ENCODE measurements around the gene DNAL4. TPM values are rescaled to one million over a fixed set of nuclear protein-coding genes. Genes with fewer than 3 reads are reported as not detected.
A peak's percentile ranks its signal among the peaks of the same experiment; 100 is the strongest.

The DNAL4 gene
- total RNA-seq, 2 experiments from 2014 or later, result 5.5 to 6.0 TPM

DNA sequence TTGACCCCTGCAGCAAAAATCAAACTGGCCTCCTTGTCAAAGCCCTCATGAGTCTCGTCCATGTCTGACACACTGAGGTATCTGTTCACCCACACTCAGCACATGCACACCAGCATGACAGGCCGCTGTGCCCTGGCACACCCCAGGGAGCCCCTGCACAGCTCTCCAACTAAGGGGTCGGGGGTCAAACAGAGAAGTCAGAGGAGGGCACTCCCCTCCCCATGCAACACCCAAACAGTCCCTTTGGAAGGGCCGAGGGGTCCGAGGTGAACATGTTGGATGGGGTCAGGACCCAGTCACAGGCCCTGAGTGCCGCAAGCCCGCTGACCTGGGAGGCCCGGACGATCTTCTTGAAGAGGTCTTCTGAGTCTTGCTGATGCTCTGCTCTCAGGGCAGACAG is 52.8 kb downstream of the DNAL4 start:
- TF ChIP-seq, protein P1, sequence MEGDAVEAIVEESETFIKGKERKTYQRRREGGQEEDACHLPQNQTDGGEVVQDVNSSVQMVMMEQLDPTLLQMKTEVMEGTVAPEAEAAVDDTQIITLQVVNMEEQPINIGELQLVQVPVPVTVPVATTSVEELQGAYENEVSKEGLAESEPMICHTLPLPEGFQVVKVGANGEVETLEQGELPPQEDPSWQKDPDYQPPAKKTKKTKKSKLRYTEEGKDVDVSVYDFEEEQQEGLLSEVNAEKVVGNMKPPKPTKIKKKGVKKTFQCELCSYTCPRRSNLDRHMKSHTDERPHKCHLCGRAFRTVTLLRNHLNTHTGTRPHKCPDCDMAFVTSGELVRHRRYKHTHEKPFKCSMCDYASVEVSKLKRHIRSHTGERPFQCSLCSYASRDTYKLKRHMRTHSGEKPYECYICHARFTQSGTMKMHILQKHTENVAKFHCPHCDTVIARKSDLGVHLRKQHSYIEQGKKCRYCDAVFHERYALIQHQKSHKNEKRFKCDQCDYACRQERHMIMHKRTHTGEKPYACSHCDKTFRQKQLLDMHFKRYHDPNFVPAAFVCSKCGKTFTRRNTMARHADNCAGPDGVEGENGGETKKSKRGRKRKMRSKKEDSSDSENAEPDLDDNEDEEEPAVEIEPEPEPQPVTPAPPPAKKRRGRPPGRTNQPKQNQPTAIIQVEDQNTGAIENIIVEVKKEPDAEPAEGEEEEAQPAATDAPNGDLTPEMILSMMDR (IDR thresholded peaks at IDR 0.05), result no peak
- DNase-seq, result no peak
- intact Hi-C loops (cut with micrococcal nuclease), result no loop called here
- H3K27ac Mint-ChIP-seq, result peak overlapping the region; percentile 63
- H3K27me3 Mint-ChIP-seq, result no peaks in the 10 kb centered on the region
- no peak overlapping the region for H3K4me3 Mint-ChIP-seq
- CTCF ChIA-PET, result interaction anchor here (1.3 to 2.4 kb wide), 2 partner anchors 7 to 16 kb away, joined by 3 to 18 read pairs; no protein-coding TSS in a partner anchor
- no peak for ATAC-seq
- H3K4me1 Mint-ChIP-seq (ENCODE audit: low read depth), result peaks cover 31% of the 10 kb centered on the region
- POLR2A ChIA-PET, result interaction anchor here (40.0 to 41.0 kb wide), 2 partner anchors 1 to 17 kb away, joined by 905 read pairs; partner anchors contain the start of genes GTPBP1 and SUN2
- H3K9me3 Mint-ChIP-seq, result no peaks in the 10 kb centered on the region
- H3K36me3 Mint-ChIP-seq (ENCODE audit: low read depth), result peaks cover 71% of the 10 kb centered on the region

DNA sequence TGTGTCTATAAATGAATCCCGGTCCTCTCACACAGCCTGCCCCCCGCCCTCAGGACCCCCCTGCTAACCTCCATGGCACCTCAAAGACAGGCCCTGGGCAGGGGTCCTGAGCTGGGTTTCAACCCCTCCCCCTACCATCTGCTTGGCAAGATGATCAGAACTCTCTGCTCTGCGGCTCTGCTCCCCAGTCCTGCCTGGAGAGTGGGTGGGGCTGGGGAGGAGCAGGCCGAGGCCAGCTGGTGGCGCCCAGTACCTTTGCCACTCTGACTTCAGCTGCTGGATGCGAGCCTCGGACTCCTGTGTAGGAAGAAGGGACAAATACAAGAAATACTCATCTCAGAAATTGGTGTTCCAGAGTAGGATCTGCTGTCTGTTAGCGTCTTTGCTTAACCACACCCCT is 53.2 kb downstream of the DNAL4 start:
- POLR2A ChIA-PET, result interaction anchor here (40.0 to 41.0 kb wide), 2 partner anchors 1 to 17 kb away, joined by 905 read pairs; partner anchors contain the start of genes GTPBP1 and SUN2

DNA sequence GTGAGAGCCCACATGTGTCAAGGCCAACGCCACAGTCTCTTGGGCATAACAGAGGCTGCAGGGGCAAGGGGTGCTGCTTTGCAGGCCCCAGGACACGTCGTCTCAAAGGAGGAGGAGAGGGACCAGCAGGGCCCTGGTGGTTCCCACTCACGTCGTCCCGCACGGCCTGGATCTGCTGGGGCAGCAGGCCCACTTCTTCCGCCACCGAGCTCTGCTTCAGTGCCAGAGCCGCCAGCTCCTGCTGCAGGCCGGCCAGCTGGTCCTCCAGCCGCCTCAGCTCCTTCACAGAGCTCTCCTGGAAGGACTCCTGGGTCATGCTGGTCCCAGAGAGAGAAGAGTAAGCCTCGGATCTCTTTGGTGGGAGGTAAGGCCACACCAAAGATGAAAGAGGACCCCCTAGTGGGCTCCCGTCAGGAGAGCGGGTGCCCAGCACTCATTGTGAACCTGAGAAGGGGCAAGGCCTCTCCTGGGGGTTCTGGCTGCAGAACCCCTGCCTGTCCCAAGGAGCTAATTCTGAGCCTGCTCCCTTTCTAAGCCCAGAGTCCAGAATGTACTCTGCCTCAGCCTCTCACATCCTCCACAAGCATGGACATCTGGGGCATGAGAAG is 53.7 kb downstream of the DNAL4 start:
- no peaks in the 10 kb centered on the region for H3K27me3 Mint-ChIP-seq
- ATAC-seq (no peak), DNase-seq (no peak)
- no peaks in the 10 kb centered on the region for H3K9me3 Mint-ChIP-seq
- H3K27ac Mint-ChIP-seq, result peak overlapping the region; percentile 59
- TF ChIP-seq, protein P1 (IDR thresholded peaks at IDR 0.05), result no peak
- peaks cover 40% of the 10 kb centered on the region for H3K4me1 Mint-ChIP-seq (ENCODE audit: low read depth)
- no peak overlapping the region for H3K4me3 Mint-ChIP-seq
- ChIA-PET CTCF (interaction anchor here (0.9 to 1.4 kb wide), 3 partner anchors 12 to 16 kb away, joined by 3 to 4 read pairs (median 3); no protein-coding TSS in a partner anchor), POLR2A (interaction anchor here (40.0 to 41.0 kb wide), 2 partner anchors 2 to 16 kb away, joined by 905 read pairs; partner anchors contain the start of genes GTPBP1 and SUN2)
- intact Hi-C loops (cut with micrococcal nuclease), result no loop called here
- H3K36me3 Mint-ChIP-seq (ENCODE audit: low read depth), result peaks cover 69% of the 10 kb centered on the region

More for the DNA sequence above, 53.2 kb downstream of the DNAL4 start:
- ATAC-seq (no peak), DNase-seq (no peak)
- Mint-ChIP-seq H3K27ac (peak overlapping the region; percentile 63), H3K36me3 (ENCODE audit: low read depth) (peaks cover 71% of the 10 kb centered on the region), H3K9me3 (no peaks in the 10 kb centered on the region), H3K4me3 (no peak overlapping the region), H3K27me3 (no peaks in the 10 kb centered on the region), H3K4me1 (ENCODE audit: low read depth) (peaks cover 35% of the 10 kb centered on the region)
- TF ChIP-seq, protein P1 (IDR thresholded peaks at IDR 0.05), result no peak
- CTCF ChIA-PET, result interaction anchor here (0.9 to 1.4 kb wide), 3 partner anchors 12 to 16 kb away, joined by 3 to 4 read pairs (median 3); no protein-coding TSS in a partner anchor
- intact Hi-C loops (cut with micrococcal nuclease), result no loop called here

DNA sequence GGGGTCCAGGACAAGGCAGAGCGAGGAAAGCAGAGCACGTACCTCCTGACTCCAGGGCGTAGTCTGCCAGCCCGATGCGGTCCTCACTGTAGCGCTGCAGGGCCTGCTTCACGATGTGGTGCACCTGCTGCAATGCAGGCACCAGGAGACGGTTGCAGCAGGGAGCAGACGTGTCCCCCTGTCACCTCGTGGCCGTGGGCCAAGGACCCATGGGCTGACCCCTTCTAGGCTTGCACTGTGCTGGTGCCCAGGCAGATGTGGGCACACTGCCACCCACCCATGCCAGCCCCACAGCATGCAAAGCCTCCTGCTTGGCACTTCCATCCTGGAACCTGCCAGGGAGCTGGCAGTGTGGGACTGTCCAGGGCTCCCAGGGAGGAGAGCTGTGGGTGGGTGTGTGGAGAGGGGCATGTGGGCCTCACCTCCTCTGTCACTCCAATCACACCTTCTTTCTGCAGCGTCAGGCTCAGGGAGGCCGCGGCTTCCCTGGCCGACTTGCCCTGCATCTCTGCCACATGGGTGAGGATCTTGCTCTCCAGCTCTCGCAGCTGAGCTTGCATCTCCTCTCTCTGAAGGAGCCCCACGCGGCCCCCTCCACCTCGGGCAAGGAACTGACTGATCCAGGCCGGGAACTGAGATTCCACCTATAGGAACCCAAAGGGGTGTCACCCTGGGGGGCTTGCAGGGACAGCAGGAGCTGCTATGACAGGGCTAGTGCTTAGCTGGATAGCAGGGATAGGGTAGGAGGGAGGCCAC is 54.5 kb downstream of the DNAL4 start:
- Mint-ChIP-seq H3K27ac (peak overlapping the region; percentile 59), H3K4me1 (ENCODE audit: low read depth) (peaks cover 39% of the 10 kb centered on the region), H3K27me3 (no peaks in the 10 kb centered on the region), H3K36me3 (ENCODE audit: low read depth) (peaks cover 65% of the 10 kb centered on the region), H3K9me3 (no peaks in the 10 kb centered on the region), H3K4me3 (no peak overlapping the region)
- ATAC-seq (no peak), DNase-seq (no peak)
- ChIA-PET POLR2A (interaction anchor here (40.0 to 41.0 kb wide), 2 partner anchors 2 to 16 kb away, joined by 905 read pairs; partner anchors contain the start of genes GTPBP1 and SUN2), CTCF (interaction anchor here (1.4 kb wide), 1 partner anchor 13 kb away, joined by 4 read pairs; no protein-coding TSS in a partner anchor)
- TF ChIP-seq, protein P1 (IDR thresholded peaks at IDR 0.05), result no peak
- intact Hi-C loops (cut with micrococcal nuclease), result no loop called here

Measured in activated CD8-positive, alpha-beta T cell treated with anti-CD3 and anti-CD28 coated beads for 36 hours (primary cell).